PFSK-1 (cell line): Measurements from ENCODE around the gene GOLGA5.

Experiments
- FOXP2 ChIP-seq: optimal IDR thresholded peaks from 2 replicates; pipeline ENCODE3; 2011; ENCODE audit warnings: borderline replicate concordance, control low read depth, inconsistent platforms; ENCODE audit not compliant: insufficient read depth; ENCODE audit errors: extremely low read length, extremely low read depth
- POLR2AphosphoS5 ChIP-seq: IDR thresholded peaks from 2 replicates; pipeline ENCODE4 v1.6.1; 2012; ENCODE audit warnings: low read depth, mild to moderate bottlenecking, control low read depth, low read length, moderate library complexity
- SIN3A ChIP-seq: IDR thresholded peaks from 2 replicates; pipeline ENCODE4 v1.6.1; 2012; ENCODE audit warnings: mild to moderate bottlenecking, low read length, moderate library complexity, borderline replicate concordance; ENCODE audit not compliant: insufficient read depth
- TAF1 ChIP-seq: IDR thresholded peaks from 2 replicates; pipeline ENCODE4 v1.6.1; 2012; ENCODE audit warnings: low read length, control low read depth, borderline replicate concordance; ENCODE audit not compliant: insufficient read depth
- TF ChIP-seq, protein P1 (sequence below), 2 experiments: IDR thresholded peaks; 2 replicates each; pipeline versions ENCODE4 v1.6.1 to v1.8.0; 2011 to 2012; ENCODE audit warnings: low read depth in 2 of 2, low read length in 2 of 2, control low read depth in 1 of 2, inconsistent platforms in 1 of 2, mild to moderate bottlenecking in 1 of 2, moderate library complexity in 1 of 2; ENCODE audit not compliant: insufficient read depth in 1 of 2

GOLGA5 gene

DNA sequence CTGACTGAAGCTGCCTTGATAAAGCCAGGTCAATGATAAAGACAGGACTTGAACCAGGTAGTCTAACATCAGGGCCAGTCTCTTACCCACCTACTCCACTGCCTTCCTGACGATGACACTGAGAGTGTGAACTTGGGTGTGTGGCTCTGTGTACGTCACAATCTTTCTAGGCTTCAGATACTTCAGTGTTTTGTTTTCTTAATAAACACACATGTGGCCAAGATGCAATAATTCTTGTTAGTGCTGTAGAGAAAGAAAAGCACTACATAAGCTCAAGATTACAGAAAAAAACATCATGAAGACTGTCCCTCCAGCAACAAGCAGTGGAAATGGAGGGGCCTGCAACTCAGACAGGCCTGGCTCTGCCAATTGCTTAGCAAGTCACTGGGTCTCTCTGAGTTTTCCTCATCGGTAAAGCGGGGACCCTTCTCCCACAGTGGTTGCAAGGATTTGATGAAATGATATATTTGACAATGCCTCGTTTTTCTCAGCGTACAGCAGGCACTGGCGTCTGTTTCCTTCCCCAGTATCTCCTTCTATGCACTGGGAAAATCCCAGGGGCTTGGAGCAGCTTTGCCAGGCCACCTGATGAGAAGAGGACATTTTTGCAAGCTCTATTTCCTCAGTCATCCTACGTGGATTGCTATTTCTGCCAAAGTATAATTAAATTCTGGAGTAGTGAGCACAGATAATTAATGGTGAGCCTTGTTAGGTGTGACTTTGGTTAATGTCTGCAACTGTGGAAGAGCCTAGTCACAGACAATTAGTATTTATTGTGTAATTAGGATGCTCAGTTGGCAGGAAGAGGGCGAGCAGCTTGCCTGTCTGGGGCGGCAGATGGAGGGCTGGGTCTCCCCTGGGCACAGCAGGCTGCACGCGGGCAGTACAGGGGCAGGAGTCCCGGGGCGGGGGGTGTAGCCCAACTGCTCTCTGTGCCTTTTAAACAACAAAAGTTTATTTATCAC, 73.1 kb downstream of the GOLGA5 start:
- TF ChIP-seq POLR2AphosphoS5: no peak
- TF ChIP-seq, protein P1, sequence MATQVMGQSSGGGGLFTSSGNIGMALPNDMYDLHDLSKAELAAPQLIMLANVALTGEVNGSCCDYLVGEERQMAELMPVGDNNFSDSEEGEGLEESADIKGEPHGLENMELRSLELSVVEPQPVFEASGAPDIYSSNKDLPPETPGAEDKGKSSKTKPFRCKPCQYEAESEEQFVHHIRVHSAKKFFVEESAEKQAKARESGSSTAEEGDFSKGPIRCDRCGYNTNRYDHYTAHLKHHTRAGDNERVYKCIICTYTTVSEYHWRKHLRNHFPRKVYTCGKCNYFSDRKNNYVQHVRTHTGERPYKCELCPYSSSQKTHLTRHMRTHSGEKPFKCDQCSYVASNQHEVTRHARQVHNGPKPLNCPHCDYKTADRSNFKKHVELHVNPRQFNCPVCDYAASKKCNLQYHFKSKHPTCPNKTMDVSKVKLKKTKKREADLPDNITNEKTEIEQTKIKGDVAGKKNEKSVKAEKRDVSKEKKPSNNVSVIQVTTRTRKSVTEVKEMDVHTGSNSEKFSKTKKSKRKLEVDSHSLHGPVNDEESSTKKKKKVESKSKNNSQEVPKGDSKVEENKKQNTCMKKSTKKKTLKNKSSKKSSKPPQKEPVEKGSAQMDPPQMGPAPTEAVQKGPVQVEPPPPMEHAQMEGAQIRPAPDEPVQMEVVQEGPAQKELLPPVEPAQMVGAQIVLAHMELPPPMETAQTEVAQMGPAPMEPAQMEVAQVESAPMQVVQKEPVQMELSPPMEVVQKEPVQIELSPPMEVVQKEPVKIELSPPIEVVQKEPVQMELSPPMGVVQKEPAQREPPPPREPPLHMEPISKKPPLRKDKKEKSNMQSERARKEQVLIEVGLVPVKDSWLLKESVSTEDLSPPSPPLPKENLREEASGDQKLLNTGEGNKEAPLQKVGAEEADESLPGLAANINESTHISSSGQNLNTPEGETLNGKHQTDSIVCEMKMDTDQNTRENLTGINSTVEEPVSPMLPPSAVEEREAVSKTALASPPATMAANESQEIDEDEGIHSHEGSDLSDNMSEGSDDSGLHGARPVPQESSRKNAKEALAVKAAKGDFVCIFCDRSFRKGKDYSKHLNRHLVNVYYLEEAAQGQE (IDR thresholded peaks at IDR 0.05; ENCODE audit: insufficient read depth in 1 of 2, low read depth in 2 of 2, low read length in 2 of 2): no peak
- TF ChIP-seq SIN3A: no peak
- TF ChIP-seq FOXP2: no peak
- TF ChIP-seq TAF1: no peak

DNA sequence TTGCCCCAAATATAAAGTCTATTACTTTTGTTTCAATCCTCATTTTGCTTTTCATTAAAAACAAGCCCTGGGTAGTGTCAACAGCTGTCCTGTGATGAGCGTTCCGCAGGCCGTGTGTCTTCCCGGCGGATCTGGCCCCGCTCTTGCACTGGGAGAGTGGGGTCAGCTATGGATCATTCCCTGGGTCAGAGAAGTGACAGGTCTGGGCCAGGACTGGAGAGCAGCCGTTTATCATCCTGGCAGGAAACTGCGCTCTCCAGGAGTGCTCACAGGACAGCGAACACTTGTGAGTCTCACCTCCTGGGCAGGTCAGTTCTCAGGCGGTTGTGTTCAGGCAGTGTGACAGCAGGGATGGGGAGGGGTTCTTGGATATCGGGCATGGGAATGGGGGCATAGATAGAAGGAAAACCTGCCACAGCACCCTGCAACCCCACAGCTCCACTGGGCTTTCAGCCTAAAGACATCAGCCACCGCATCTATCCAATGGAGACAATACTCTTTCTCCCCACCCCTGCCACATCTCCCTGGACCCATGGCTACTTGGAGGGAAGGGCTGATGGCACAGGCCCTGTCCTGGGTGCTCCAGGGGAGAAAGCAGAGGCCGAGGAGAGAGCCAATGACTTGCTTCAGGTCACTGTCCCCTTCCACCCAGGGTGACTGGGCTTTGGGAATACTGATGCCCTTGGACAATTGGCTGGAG, 81.0 kb downstream of the GOLGA5 start:
- no peak for TF ChIP-seq TAF1
- TF ChIP-seq SIN3A: no peak
- no peak for TF ChIP-seq POLR2AphosphoS5
- TF ChIP-seq, protein P1 (IDR thresholded peaks at IDR 0.05; ENCODE audit: insufficient read depth in 1 of 2, low read depth in 2 of 2, low read length in 2 of 2): no peak
- no peak for TF ChIP-seq FOXP2

DNA sequence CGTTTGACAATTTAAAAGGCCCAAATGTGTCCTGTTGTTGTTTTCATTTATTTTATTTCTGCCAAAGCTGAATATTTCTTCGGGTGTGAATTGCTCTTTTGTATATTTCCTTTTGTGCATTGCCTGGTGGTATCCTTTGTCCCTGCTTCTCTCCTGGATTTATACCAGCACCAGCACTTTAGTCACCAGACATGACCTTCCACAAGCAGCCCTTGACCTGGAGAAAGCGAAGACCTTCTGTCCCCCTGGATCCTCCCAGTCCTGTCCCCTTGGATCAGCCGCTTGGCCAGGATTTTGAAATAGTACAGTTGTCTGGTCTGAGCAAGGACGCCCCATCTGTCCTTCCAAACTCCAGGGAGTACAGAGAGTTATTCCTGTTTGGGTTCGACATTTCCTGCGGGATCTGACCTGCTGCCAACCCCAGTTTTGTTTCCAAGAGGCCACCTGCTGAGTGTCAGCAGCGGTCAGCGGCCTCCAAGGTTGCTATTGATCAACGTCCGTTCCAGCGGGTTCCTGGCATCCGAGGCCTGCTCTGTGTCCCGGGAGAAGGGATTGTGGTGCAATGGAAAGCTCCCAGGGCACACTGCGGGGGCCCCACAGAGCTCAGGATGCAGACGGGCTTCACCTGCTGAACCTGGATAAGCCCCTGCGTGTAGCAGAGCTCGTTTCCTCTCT, 83.8 kb downstream of the GOLGA5 start:
- TF ChIP-seq SIN3A (no peak), POLR2AphosphoS5 (no peak), FOXP2 (no peak), TAF1 (no peak)
- TF ChIP-seq, protein P1 (IDR thresholded peaks at IDR 0.05; ENCODE audit: insufficient read depth in 1 of 2, low read depth in 2 of 2, low read length in 2 of 2): no peak

DNA sequence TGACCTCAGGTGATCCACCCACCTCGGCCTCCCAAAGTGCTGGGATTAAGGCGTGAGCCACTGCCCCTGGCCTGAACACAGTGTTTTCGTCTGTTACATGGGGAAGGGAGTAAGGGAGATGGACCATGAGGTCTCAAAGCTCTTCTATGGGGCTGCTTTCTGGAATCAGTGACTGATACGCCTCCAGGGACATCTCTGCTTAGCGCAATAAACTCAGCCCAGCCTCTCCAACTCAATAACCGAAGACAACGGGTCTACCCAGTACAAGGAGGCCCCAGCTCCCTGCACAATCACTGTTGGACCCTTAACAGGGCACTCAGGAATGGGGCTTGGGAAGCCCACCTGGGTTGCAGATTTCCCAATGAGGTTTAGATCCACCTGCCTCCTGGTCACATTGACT, 86.2 kb downstream of the GOLGA5 start:
- no peak for TF ChIP-seq TAF1
- no peak for TF ChIP-seq SIN3A
- TF ChIP-seq POLR2AphosphoS5: no peak
- no peak for TF ChIP-seq FOXP2
- TF ChIP-seq, protein P1 (IDR thresholded peaks at IDR 0.05; ENCODE audit: insufficient read depth in 1 of 2, low read depth in 2 of 2, low read length in 2 of 2): no peak
